Activated naive CD4-positive, alpha-beta T cell treated with anti-CD3 and anti-CD28 coated beads, Interleukin-2, amount 50 U/mL, for 24 hours (primary cell): ENCODE data around the gene ME3.
"Not testable (repeated sequence)": the region's sequence is repeated elsewhere in the genome, so short reads cannot be mapped to it uniquely, and the experiment has no call there.

Experiments used
- H3K27ac Mint-ChIP-seq: one replicate; pipeline ENCODE4 v1.8.0; 2021; ENCODE audit warnings: mild to moderate bottlenecking, mixed read lengths
- H3K27me3 Mint-ChIP-seq: one replicate; pipeline ENCODE4 v1.8.0; 2021; ENCODE audit warnings: mixed read lengths
- H3K36me3 Mint-ChIP-seq: one replicate; pipeline ENCODE4 v1.8.0; 2021; ENCODE audit warnings: mixed read lengths
- H3K4me1 Mint-ChIP-seq: one replicate; pipeline ENCODE4 v1.8.0; 2021; ENCODE audit warnings: mixed read lengths
- H3K4me3 Mint-ChIP-seq: one replicate; pipeline ENCODE4 v1.8.0; 2021; ENCODE audit warnings: mild to moderate bottlenecking, mixed read lengths
- H3K9me3 Mint-ChIP-seq: one replicate; pipeline ENCODE4 v1.8.0; 2021; ENCODE audit warnings: mixed read lengths

ME3 gene

DNA sequence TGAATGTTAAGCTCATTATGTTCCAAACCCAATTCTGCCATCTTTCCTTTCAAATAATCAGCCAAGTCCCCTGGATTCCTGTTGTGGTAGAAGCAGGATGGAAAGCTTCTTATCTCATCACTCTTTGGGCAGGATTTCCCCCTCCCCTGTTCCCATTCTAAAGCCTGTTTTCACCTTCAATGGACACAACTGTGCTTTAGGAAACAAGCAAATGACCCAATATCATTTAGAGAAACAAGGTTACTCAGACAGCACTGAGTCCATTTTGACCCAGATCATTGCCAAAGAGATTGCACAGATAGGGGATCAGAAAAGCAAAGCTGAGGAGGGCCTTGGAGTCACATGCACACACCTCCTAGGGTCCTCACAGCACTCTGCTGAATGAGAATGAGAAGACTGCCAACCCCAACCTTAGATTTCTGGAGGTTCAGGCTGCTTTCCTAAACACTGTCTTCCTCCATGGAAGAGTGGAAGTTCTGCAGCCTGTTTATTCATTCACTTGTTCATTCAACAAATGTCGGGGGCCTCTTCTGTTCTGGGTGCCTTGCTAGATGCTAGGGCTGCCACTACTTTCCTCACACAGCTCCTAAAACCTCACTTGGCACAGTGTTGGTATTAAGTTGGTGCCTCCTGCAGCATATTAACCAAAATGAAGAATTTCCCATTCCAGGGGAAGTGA lies 95.3 kb downstream of the ME3 start:
- Mint-ChIP-seq H3K27me3 (no peaks in the 10 kb centered on the region), H3K4me1 (no peaks in the 10 kb centered on the region), H3K27ac (no peak overlapping the region), H3K36me3 (peaks cover 1% of the 10 kb centered on the region), H3K4me3 (no peak overlapping the region), H3K9me3 (no peaks in the 10 kb centered on the region)

DNA sequence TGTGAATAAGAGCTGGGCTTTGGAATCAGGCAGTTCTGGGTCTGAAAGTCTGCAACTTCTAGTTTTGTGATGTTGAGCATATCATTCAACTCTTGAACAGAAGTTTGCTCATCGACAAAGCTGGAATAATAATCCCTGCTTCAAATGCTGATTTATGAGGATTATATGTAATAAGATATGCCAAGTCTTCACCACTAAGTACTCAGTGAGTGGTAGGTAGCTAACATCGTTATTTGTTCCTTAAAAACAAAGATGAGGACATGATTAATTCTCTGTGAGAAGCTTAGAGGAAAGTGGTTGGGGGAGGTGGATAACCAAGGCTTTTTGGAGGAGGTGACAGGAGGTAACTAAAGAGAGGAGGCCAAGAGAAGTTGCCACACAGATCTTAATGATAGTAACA lies 96.5 kb downstream of the ME3 start:
- no peak overlapping the region for H3K27ac Mint-ChIP-seq
- H3K27me3 Mint-ChIP-seq = no peaks in the 10 kb centered on the region
- H3K4me3 Mint-ChIP-seq = no peak overlapping the region
- no peaks in the 10 kb centered on the region for H3K4me1 Mint-ChIP-seq
- H3K9me3 Mint-ChIP-seq = no peaks in the 10 kb centered on the region
- H3K36me3 Mint-ChIP-seq = peaks cover 1% of the 10 kb centered on the region

GRCh38 chr11:86575208-86575855 lies 97.1 kb downstream of the ME3 start:
- Mint-ChIP-seq H3K27ac (no peak overlapping the region), H3K4me1 (no peaks in the 10 kb centered on the region), H3K9me3 (no peaks in the 10 kb centered on the region), H3K36me3 (peaks cover 1% of the 10 kb centered on the region), H3K27me3 (no peaks in the 10 kb centered on the region), H3K4me3 (no peak overlapping the region)

DNA sequence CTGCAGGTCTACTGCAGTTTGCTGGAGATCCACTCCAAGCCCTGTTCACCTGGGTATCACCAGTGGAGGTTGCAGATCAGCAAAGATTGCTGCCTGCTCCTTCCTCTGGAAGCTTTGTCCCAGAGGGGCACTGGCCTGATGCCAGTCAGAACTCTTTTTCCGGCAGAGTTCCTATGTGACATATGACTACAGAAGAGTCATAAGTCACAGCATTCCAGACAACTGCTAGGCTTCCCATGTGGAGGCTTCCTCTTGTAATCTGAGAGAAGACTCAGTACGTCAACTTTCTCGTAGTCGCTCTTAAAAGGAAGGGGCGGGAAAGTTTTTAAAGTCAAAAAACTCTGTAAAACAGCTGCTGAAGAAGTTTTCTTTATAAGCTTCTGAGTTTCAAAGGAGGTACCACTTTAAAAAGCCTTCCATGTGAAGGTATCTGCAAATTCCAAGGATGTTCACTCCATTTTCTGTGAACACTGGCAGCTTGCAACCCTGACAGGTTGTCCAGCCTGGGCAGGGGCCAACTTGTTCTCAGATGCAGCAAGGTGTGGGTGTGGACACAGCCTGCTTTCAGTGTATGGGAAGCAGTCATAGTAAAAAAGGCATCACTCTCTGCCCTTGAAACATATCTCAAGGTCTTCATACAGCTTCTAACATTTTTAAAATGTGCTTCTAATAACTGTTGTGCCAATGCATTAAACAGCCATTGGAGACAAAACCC lies 97.8 kb downstream of the ME3 start:
- H3K4me3 Mint-ChIP-seq = no peak overlapping the region
- H3K4me1 Mint-ChIP-seq = no peaks in the 10 kb centered on the region
- H3K27me3 Mint-ChIP-seq = no peaks in the 10 kb centered on the region
- no peak overlapping the region for H3K27ac Mint-ChIP-seq
- H3K9me3 Mint-ChIP-seq = no peaks in the 10 kb centered on the region
- peaks cover 1% of the 10 kb centered on the region for H3K36me3 Mint-ChIP-seq

DNA sequence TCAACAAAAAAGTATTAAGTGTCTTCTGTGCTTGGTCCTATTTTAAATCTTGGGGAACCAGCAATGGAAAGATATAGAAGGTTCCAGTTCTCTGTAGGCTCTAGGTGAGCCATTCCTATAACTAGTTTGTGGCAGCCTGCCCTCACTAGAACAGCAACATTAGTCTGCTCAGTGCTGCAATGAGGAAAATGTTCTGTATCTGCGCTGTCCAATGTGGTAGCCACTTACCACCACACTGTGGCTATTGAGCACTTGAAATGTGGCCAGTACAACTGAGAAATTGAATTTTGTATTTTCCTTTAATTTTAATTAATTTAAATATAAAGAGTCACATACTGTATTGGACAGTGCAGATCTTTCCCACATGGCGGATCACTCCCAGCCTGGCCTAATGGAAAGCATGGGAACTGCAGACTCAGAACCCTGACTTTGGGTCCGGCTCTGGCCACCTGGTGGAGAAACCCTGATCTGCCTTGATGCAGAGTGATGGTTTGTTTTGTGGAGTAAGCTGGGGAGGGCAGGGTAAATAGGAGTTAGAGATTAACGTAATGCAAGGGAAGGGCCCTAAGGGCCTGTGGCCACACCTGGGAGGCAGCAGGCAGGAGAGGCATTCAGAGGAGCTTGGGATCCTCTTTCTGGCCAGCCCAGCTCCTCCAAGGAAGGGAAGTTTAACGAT lies 101.0 kb downstream of the ME3 start:
- Mint-ChIP-seq H3K4me1 (no peaks in the 10 kb centered on the region), H3K4me3 (no peak overlapping the region), H3K27me3 (no peaks in the 10 kb centered on the region), H3K9me3 (no peaks in the 10 kb centered on the region), H3K27ac (no peak overlapping the region), H3K36me3 (peaks cover 1% of the 10 kb centered on the region)

DNA sequence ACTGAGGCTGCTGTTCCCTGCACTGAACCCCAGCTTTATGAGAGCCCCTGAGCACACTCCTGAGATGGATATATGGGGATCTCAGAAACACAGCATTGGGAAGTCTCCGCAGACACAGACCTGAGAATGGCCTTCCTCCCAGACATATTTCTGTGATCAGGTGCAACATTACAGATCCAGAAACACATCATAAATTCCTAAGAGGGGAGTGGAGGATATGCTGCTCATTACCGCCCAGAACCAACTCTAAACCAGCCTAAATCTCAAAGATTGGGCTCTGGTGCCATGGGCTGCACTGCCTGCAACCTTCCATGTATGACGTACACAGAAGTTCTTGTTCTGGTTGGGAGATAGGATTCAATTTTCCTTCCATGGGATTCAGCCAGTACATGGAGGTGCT lies 102.0 kb downstream of the ME3 start:
- Mint-ChIP-seq H3K36me3 (peaks cover 1% of the 10 kb centered on the region), H3K4me1 (no peaks in the 10 kb centered on the region), H3K9me3 (no peaks in the 10 kb centered on the region), H3K27me3 (no peaks in the 10 kb centered on the region), H3K4me3 (no peak overlapping the region), H3K27ac (no peak overlapping the region)

- H3K4me3 Mint-ChIP-seq = no peak overlapping the region
- H3K9me3 Mint-ChIP-seq = no peaks in the 10 kb centered on the region
- peaks cover 2% of the 10 kb centered on the region for H3K36me3 Mint-ChIP-seq
- H3K27me3 Mint-ChIP-seq = peaks cover 1% of the 10 kb centered on the region
- H3K4me1 Mint-ChIP-seq = no peaks in the 10 kb centered on the region
- no peak overlapping the region for H3K27ac Mint-ChIP-seq
These were observed 102.4 kb downstream of the ME3 start for GRCh38 chr11:86570020-86570419.

DNA sequence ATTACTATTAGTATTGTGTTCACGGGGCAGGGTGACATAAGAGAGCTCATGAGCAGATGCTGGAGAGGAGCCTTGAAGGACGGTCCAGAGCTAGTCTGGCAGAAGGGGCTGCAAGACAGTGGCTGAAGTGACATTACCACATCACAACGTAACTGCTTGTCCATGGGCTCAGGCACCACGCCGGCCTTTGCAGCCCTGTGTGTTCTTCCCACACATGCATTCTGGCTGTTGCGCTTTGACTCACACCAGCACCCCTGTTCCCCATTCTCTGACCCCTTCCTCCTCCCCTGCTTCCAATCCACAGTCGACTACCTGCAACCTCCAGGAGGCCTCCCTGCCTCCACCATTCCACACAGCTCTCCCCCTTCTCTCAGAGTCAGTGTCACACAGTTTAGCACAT lies 103.3 kb downstream of the ME3 start:
- Mint-ChIP-seq H3K27me3 (peaks cover 1% of the 10 kb centered on the region), H3K27ac (no peak overlapping the region), H3K4me3 (no peak overlapping the region), H3K9me3 (no peaks in the 10 kb centered on the region), H3K36me3 (peaks cover 1% of the 10 kb centered on the region), H3K4me1 (no peaks in the 10 kb centered on the region)

GRCh38 chr11:86565801-86566312 lies 106.6 kb downstream of the ME3 start:
- Mint-ChIP-seq H3K4me3 (no peak overlapping the region), H3K36me3 (peaks cover 1% of the 10 kb centered on the region), H3K27me3 (peaks cover 1% of the 10 kb centered on the region), H3K27ac (no peak overlapping the region), H3K9me3 (peaks cover 21% of the 10 kb centered on the region), H3K4me1 (no peaks in the 10 kb centered on the region)

DNA sequence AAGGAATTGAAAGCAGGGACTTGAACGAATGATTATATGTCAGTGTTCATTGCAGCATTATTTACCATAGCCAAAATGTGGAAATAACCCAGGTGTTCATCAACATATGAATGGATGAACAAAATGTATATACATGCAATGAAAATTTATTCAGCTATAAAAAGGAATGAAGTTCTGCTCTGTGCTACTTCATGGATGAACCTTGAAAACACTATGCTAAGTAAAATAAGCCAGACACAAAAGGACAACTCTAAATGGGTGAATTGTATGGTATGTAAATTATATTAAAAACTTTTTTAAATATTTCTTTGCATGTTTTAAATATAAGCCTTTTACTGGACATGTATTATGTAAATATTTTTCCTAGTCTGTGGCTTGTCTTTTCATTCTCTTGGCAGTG lies 107.0 kb downstream of the ME3 start:
- H3K27me3 Mint-ChIP-seq = peaks cover 1% of the 10 kb centered on the region

DNA sequence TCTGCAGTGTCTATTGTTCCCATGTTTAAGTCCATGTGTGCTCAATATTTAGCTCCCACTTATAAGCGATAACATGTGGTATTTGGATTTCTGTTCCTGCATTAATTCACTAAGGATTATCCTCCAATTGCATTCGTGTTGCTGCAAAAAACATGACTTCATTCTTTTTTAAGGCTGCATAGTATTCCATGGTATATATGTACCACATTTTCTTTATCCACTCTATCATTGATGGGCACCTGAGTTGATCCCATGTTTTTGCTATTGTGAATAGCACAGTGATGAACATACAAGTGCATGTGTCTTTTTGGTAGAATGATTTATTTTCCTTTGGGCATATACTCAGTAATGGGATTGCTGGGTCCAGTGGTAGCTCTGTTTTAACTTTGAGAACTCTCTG lies 109.6 kb downstream of the ME3 start:
- H3K4me1 Mint-ChIP-seq, H3K27me3 Mint-ChIP-seq, H3K4me3 Mint-ChIP-seq, H3K27ac Mint-ChIP-seq, H3K36me3 Mint-ChIP-seq: not testable (repeated sequence)
- H3K9me3 Mint-ChIP-seq = peaks cover 21% of the 10 kb centered on the region

More for the DNA sequence above, 107.0 kb downstream of the ME3 start:
- H3K4me1 Mint-ChIP-seq = no peaks in the 10 kb centered on the region
- no peak overlapping the region for H3K4me3 Mint-ChIP-seq
- H3K27ac Mint-ChIP-seq = no peak overlapping the region
- peaks cover 1% of the 10 kb centered on the region for H3K36me3 Mint-ChIP-seq
- H3K9me3 Mint-ChIP-seq = peaks cover 21% of the 10 kb centered on the region

GRCh38 chr11:86559311-86559945 lies 113.0 kb downstream of the ME3 start:
- H3K36me3 Mint-ChIP-seq = peaks cover 5% of the 10 kb centered on the region
- H3K27me3 Mint-ChIP-seq = no peaks in the 10 kb centered on the region
- H3K4me1 Mint-ChIP-seq = no peaks in the 10 kb centered on the region
- H3K4me3 Mint-ChIP-seq = no peak overlapping the region
- H3K27ac Mint-ChIP-seq = no peak overlapping the region
- peaks cover 21% of the 10 kb centered on the region for H3K9me3 Mint-ChIP-seq

DNA sequence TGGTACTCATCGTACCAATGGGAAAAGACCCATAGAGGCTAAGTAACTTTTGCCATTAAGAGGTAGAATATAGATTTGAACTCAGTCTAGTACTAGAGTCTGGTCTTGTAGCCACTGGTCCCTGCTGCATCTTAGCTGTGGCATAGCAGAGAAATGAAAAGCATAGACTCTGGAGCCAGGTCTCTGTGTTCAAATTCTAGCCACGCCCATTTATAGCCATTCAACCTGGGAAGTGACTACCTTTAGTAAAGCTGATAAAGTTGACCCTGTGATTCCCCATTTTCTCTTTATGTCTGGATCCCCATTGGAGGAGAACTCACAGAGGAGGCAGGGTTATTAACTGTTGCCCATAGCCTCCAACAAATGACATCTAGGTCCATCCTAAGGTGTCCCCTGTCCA lies 113.6 kb downstream of the ME3 start:
- Mint-ChIP-seq H3K4me3 (no peak overlapping the region), H3K4me1 (no peaks in the 10 kb centered on the region), H3K27ac (no peak overlapping the region), H3K27me3 (no peaks in the 10 kb centered on the region), H3K9me3 (peaks cover 21% of the 10 kb centered on the region), H3K36me3 (peaks cover 5% of the 10 kb centered on the region)

- peaks cover 5% of the 10 kb centered on the region for H3K36me3 Mint-ChIP-seq
These were observed 114.2 kb downstream of the ME3 start for GRCh38 chr11:86558207-86558606.

GRCh38 chr11:86555866-86556265 lies 116.5 kb downstream of the ME3 start:
- H3K36me3 Mint-ChIP-seq = peaks cover 5% of the 10 kb centered on the region
- no peaks in the 10 kb centered on the region for H3K27me3 Mint-ChIP-seq
- H3K27ac Mint-ChIP-seq = no peak overlapping the region

More at GRCh38 chr11:86558207-86558606, 114.2 kb downstream of the ME3 start:
- Mint-ChIP-seq H3K4me1 (no peaks in the 10 kb centered on the region), H3K9me3 (peaks cover 15% of the 10 kb centered on the region), H3K4me3 (no peak overlapping the region), H3K27me3 (no peaks in the 10 kb centered on the region), H3K27ac (no peak overlapping the region)

More at GRCh38 chr11:86555866-86556265, 116.5 kb downstream of the ME3 start:
- no peak overlapping the region for H3K4me3 Mint-ChIP-seq
- no peaks in the 10 kb centered on the region for H3K4me1 Mint-ChIP-seq
- H3K9me3 Mint-ChIP-seq = no peaks in the 10 kb centered on the region
